Hematopoietic multipotent progenitor cell treated with erythropoietin and hydrocortisone succinate and interleukin-3 and kit ligand, for 8 days (in vitro differentiated cells): Measurements from ENCODE around the gene HTD2.
A peak's percentile ranks its signal among the peaks of the same experiment; 100 is the strongest.

Source experiments
- DNase-seq: peaks from one replicate; pipeline ENCODE4 v3.0.0-alpha.2; 2015

Gene HTD2

GRCh38 chr3:58293516-58293915, 12.8 kb upstream of the HTD2 start:
- DNase-seq, result no peak

GRCh38 chr3:58296269-58296668, 10.1 kb upstream of the HTD2 start:
- DNase-seq, result no peak

DNA sequence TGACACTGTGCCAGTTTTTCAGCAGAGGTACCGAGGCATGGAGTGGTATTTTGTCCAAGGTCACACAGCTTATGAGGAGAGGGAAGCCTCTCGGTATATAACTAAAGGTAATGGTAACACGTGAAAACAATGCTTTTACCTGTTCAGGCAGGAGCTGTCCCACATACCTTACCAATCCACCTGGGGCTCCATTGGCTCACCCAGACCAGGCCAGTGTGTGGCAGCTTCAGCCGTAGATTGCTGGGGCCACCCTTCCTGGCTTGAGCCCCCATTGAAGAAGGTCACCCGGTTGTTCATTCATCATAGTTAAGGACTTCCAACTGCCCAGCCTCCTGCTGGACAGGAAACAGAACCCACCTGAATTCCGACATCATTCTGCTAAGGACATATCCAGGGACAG, 9.5 kb upstream of the HTD2 start:
- no peak for DNase-seq

DNA sequence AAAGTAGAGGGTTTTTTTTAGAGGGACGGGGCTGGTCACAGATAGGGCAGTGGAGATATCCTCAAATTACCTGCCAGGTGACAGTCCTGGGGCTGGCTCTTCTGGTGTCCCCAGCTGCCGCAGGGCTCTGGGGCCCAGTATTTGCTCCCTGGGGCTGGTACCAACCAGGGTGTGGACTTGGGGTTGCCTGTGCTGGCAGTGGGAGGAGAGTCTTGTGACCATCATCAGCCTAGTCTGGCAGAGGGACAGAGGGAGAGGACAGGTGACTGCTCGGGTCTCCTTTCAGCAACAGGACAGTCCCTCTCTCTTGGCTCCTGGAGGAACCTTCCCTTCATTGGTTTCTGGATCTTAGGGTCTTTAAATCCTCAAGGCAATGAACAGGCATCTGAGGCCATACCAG, 8.1 kb upstream of the HTD2 start:
- DNase-seq, result no peak

- no peak for DNase-seq
These were observed 7.2 kb upstream of the HTD2 start for GRCh38 chr3:58299075-58299474.

- DNase-seq, result peak; percentile 41
These were observed 6.3 kb upstream of the HTD2 start for GRCh38 chr3:58299839-58300516.

- peak; percentile 79 for DNase-seq
These were observed 1.4 kb downstream of the HTD2 start for GRCh38 chr3:58307639-58308215.

DNA sequence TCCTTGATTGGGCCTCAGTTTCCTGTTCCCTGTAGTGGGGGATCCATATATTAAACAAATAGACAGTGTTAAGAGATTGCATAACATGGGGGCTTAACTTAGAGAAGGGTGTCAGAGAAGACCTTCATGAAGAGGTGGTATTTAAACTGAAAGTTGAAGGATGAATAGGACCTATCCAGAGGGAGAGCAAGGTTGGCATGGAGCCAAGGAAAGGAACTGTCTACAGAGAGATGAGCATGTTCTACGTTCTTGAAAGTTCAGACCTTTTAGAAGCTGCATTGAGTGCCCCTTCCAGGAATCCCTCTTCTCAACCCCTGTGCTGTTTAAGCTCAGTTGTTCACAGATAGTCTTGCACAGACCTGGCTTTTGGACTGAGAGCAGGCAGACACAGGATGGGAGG, 2.4 kb downstream of the HTD2 start:
- DNase-seq, result peak; percentile 34

GRCh38 chr3:58317811-58318210, 11.5 kb downstream of the HTD2 start:
- DNase-seq, result no peak

- no peak for DNase-seq
These were observed 15.5 kb downstream of the HTD2 start for GRCh38 chr3:58321791-58322190.

GRCh38 chr3:58322793-58323192, 16.5 kb downstream of the HTD2 start:
- no peak for DNase-seq

- peak; percentile 71 for DNase-seq
These were observed 17.4 kb downstream of the HTD2 start for GRCh38 chr3:58323529-58324390.

DNA sequence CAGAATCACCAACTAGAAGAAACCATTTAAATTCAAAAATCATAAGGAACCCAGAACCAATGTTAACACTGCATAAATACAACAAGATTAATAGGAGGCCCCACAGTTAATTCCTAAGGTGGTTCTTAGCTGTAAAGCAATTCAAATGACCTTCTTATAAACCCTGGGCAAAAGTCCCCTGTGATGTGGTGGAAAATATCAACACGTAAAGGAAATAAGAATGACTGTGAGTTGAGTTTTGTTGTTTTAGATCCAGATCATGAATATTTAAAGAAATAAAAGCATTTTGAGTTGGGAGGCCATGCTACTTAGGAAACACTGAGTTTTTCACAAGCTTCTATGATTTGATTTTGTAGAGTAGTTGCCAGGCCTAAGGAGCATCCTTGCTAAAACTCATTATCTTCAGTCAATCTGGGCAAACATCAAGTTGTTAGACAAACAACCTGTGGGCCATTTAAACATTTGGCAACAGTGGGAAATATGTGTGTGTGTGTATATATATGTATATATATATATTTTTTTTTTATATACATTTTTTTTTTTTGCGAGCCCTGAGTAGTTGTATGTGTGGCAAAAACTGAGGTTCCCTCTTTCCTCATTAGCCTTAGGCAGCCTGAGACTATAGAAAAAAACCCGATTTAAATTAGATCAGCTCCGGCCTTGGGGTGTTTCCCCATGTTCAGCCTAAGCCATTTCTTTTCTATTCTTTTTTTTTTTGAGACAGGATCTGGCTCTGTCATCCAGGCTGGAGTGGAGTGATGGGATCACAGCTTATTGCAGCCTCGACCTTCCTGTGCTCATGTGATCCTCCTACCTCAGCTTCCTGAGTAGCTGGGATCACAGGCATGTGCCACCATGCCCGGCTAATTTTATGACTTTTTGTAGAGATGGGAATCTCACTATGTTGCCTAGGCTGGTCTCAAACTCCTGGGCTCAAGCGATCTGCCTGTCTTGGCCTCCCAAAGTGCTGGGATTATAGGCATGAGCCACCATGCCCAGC, 18.4 kb downstream of the HTD2 start:
- no peak for DNase-seq

GRCh38 chr3:58325525-58325992, 19.2 kb downstream of the HTD2 start:
- DNase-seq, result no peak

- no peak for DNase-seq
These were observed 20.1 kb downstream of the HTD2 start for GRCh38 chr3:58326267-58326900.

DNA sequence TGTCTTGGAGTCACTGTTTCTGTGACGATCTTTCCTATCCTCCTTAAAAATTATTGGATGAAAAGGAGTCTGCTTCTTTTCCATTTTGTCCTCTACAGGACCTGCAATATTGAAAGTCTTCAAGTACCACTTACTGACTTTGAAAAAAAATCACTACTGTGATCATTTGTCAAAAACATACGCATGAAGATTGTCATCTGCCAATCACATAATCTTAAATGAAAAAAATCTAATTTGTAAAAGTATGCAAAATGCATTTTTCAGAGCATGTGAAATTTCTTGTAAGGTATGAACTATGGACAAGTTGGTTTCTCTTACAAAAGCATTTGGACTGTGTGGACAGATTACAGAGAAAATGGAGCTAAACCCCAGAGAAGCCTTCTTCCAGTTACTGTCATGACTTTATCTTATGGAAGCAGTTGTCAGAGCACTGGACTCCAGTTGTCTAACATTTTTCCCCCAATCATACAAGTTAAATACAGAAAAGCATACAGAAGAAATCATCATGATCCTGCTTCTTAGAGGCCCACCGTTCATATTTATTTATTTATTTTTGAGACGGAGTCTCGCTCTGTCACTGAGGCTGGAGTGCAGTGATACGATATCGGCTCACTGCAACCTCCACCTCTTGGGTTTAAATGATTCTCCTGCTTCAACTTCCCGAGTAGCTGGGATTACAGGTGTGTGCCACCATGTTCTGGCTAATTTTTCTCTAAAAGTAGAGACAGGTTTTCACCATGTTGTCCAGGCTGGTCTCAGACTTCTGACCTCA, 23.0 kb downstream of the HTD2 start:
- DNase-seq, result peak; percentile 46

DNA sequence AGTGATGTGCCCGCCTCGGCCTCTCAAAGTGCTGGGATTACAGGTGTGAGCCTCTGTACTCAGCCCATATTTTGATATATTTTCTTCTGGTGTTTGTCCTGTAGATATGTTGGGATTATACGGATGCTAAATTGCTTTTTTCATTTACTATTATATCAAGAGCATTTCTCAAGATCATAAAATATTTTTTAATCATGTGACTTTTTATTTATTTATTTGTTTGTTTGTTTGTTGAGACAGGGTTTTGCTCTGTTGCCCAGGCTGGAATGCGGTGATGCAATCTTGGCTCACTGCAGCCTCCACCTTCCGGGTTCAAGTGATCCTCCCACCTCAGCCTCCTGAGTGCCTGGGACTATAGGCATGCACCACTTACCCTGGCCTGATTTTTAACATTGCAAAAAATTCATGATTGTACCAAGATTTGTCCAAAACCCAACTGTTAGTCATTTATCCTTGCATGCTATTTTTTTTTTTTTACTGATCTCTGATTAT, 23.6 kb downstream of the HTD2 start:
- no peak for DNase-seq

DNA sequence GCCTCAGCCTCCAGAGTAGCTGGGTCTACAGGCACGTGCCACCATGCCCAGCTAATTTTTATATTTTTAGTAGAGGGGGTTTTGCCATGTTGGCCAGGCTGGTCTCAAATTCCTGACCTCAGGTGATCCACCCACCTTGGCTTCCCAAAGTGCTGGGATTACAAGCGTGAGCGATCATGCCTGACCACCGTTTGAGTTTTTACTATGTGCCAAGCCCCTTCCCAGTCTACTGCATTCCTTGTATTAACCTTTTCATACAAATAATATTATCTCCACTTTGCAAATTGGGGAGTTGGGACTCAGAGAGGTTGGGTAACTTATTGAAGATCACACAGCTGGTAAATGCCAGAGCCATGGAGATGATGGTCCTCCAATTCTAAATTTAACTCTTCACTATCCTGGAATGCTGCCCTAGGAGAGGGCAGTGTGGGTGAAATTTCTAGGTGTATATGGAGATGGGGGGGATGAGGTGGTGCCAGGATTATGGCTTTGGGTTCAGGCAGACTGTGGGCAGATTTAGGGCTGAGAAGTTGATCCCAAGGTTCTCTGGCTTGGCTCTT, 25.4 kb downstream of the HTD2 start:
- DNase-seq, result no peak

GRCh38 chr3:58332575-58333188, 26.4 kb downstream of the HTD2 start, which contains the start of gene PXK:
PXK (plus strand) TSS chr3:58332892; CDS start chr3:58332989, 97 bp downstream.
- DNase-seq, result peak; percentile 70
